Measurements from ENCODE around the gene KIAA1549.

- TF ChIP-seq CTCF (IDR thresholded peaks at IDR 0.05) (no peak), POLR2A (IDR thresholded peaks at IDR 0.05) (no peak)
Measured at GRCh38 chr7:138837627-138838026, 143.6 kb downstream of the KIAA1549 start.

All from lower leg skin (tissue), 3 donors.